ENCODE results near the gene CD38.

The CD38 gene

DNA sequence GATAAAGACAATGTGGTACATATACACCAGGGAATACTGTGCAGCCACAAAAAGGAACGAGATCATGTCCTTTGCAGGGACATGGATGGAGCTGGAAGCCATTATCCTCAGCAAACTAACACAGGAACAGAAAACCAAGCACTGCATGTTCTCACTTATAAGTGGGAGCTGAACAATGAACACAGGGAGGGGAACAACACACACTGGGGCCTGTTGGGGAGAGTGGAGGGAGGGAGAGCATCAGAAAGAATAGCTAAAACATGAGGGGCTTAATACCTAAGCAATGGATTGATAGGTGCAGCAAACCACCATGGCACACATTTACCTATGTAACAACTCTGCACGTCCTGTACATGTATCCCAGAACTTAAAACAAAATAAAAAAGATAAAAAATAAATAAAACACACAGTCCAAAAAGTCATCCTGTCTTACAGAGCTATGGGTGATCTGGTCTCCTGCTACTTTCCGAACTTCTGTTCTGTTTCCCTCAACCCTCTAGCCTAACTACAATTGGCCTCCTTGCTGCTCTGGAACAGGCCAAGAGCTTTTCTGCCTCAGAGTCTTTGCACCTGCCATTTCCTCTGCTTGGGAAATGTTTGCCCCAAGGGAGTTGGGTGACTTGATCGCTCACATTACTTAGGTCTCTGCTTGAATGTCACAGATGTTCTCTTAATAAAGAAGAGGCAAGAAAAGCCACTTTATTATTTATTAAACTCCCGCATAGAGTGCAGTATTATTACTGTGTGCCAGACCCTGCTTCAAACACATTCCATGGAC, 1.1 kb upstream of the CD38 start:
- Histone ChIP-seq H2AFZ (ENCODE audit: insufficient read depth, low read length, poor library complexity) (no peak overlapping the region), H2BK5ac (ENCODE audit: low read depth, low read length, poor library complexity) (no peak overlapping the region), H2BK12ac (ENCODE audit: low read length) (no peak overlapping the region), H3K4me2 (ENCODE audit: low read length) (no peak overlapping the region), H3K27ac (ENCODE audit: low read depth, low read length) (no peak overlapping the region), H3K14ac (ENCODE audit: low read length) (no peak overlapping the region), H4K8ac (ENCODE audit: low read depth, low read length) (no peak overlapping the region), H4K12ac (ENCODE audit: low read depth, low read length) (no peak overlapping the region), H3K4me3 (ENCODE audit: low read depth, low read length) (no peak overlapping the region), H3K4me1 (ENCODE audit: control insufficient read depth in 1 of 2, insufficient read depth in 2 of 2, low read length in 2 of 2) (peaks cover 5 to 9% of the 10 kb centered on the region in 2 experiments), H3K36me3 (ENCODE audit: control insufficient read depth in 1 of 2, insufficient read depth in 2 of 2, low read length in 2 of 2) (no peaks in the 10 kb centered on the region), H3K18ac (ENCODE audit: low read length) (no peak overlapping the region), H3K4ac (ENCODE audit: low read depth, low read length) (no peak overlapping the region), H2BK120ac (ENCODE audit: insufficient read depth, low read length, poor library complexity) (no peak overlapping the region), H3K79me1 (ENCODE audit: low read length) (no peaks in the 10 kb centered on the region), H3K9me3 (ENCODE audit: insufficient read depth, low read depth, low read length) (no peaks in the 10 kb centered on the region), H2AK5ac (ENCODE audit: low read length) (no peak overlapping the region), H3K27me3 (ENCODE audit: insufficient read depth, low read length) (peaks cover 20% of the 10 kb centered on the region), H3K23ac (ENCODE audit: low read length) (no peak overlapping the region), H4K91ac (ENCODE audit: low read depth, low read length) (no peak overlapping the region), H3K9ac (ENCODE audit: low read length) (no peak overlapping the region), H3K79me2 (ENCODE audit: control insufficient read depth, insufficient read depth, low read length, poor library complexity) (no peaks in the 10 kb centered on the region)
- WGBS (ENCODE audit: extremely low coverage, insufficient coverage, insufficient read length): no CpG with 5 or more reads among the region's 5 CpGs
- no peak for DNase-seq

DNA sequence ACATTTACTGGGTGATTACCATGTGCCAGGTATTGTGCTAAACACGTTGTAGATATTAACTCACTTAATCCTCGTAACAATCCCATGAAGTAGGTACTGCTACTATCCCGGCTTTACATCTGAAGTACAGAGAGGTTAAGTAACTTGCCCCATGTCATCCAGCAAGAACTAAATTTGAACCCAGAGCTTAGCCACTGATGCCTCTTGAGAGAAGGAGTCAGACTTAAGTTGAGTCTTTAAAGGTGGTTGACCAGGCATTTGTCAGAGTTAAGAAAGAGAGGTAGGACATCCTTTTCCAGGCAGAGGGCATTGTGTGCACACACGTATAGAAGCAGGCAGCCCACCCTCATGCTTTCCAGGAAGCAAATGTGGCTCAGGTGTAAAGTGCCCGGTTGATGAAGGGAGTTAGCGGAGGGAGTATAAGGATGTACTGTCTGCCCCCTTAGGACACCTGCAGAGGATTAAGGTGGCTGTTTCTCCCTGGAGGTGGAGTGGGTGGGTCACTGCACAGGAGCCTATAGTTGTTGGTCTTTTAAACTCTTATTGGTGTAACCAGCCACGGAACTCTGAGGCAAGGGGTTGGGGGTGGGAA, 335 bp upstream of the CD38 start:
- Histone ChIP-seq H3K18ac (ENCODE audit: low read length) (no peak overlapping the region), H2BK12ac (ENCODE audit: low read length) (no peak overlapping the region), H3K23ac (ENCODE audit: low read length) (no peak overlapping the region), H3K79me1 (ENCODE audit: low read length) (no peaks in the 10 kb centered on the region), H2AFZ (ENCODE audit: insufficient read depth, low read length, poor library complexity) (no peak overlapping the region), H3K14ac (ENCODE audit: low read length) (no peak overlapping the region), H3K79me2 (ENCODE audit: control insufficient read depth, insufficient read depth, low read length, poor library complexity) (no peaks in the 10 kb centered on the region), H2BK120ac (ENCODE audit: insufficient read depth, low read length, poor library complexity) (no peak overlapping the region), H3K27ac (ENCODE audit: low read depth, low read length) (no peak overlapping the region), H4K91ac (ENCODE audit: low read depth, low read length) (no peak overlapping the region), H3K4me3 (ENCODE audit: low read depth, low read length) (no peak overlapping the region), H3K27me3 (ENCODE audit: insufficient read depth, low read length) (peaks cover 20% of the 10 kb centered on the region), H4K12ac (ENCODE audit: low read depth, low read length) (no peak overlapping the region), H3K4me2 (ENCODE audit: low read length) (no peak overlapping the region), H3K4me1 (ENCODE audit: control insufficient read depth in 1 of 2, insufficient read depth in 2 of 2, low read length in 2 of 2) (peaks cover 5 to 9% of the 10 kb centered on the region in 2 experiments), H4K8ac (ENCODE audit: low read depth, low read length) (no peak overlapping the region), H3K9ac (ENCODE audit: low read length) (no peak overlapping the region), H3K9me3 (ENCODE audit: insufficient read depth, low read depth, low read length) (no peaks in the 10 kb centered on the region), H2BK5ac (ENCODE audit: low read depth, low read length, poor library complexity) (no peak overlapping the region), H3K4ac (ENCODE audit: low read depth, low read length) (no peak overlapping the region), H3K36me3 (ENCODE audit: control insufficient read depth in 1 of 2, insufficient read depth in 2 of 2, low read length in 2 of 2) (no peaks in the 10 kb centered on the region), H2AK5ac (ENCODE audit: low read length) (no peak overlapping the region)
- DNase-seq: no peak
- WGBS (ENCODE audit: extremely low coverage, insufficient coverage, insufficient read length): no CpG with 5 or more reads among the region's 7 CpGs

DNA sequence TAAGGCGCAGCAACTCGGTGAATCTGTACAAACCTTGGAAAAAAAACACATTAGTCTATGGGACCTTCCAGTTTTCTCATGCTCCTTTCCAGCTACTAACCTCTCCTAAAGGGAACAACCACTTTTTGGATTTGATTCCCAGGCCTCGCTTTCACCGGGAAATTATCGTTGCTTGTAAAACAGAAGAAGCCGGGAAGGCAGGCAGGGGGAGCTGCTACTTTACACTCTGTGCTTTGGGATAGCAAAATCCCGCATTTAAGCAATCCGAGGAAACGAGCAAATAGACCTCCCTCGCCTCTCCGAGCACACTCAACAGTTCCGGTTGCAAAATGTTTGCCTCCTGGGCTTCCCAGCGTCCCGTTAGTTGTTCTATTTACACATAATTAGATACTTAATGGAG, 1.2 kb downstream of the CD38 start:
- peaks cover 20% of the 10 kb centered on the region for H3K27me3 ChIP-seq (ENCODE audit: insufficient read depth, low read length)
- peaks cover 5 to 9% of the 10 kb centered on the region in 2 experiments for H3K4me1 ChIP-seq (ENCODE audit: control insufficient read depth in 1 of 2, insufficient read depth in 2 of 2, low read length in 2 of 2)
- no peak overlapping the region for H4K12ac ChIP-seq (ENCODE audit: low read depth, low read length)
- peak; percentile 27 to 47 for DNase-seq
- no peak overlapping the region for H3K14ac ChIP-seq (ENCODE audit: low read length)
- no peak overlapping the region for H4K91ac ChIP-seq (ENCODE audit: low read depth, low read length)
- no peak overlapping the region for H3K27ac ChIP-seq (ENCODE audit: low read depth, low read length)
- peak overlapping the region; percentile 73 for H3K4me2 ChIP-seq (ENCODE audit: low read length)
- no peak overlapping the region for H3K18ac ChIP-seq (ENCODE audit: low read length)
- no peak overlapping the region for H2BK5ac ChIP-seq (ENCODE audit: low read depth, low read length, poor library complexity)
- H2AK5ac ChIP-seq (ENCODE audit: low read length): no peak overlapping the region
- no peaks in the 10 kb centered on the region for H3K36me3 ChIP-seq (ENCODE audit: control insufficient read depth in 1 of 2, insufficient read depth in 2 of 2, low read length in 2 of 2)
- no peak overlapping the region for H2AFZ ChIP-seq (ENCODE audit: insufficient read depth, low read length, poor library complexity)
- no peak overlapping the region for H2BK12ac ChIP-seq (ENCODE audit: low read length)
- WGBS (ENCODE audit: extremely low coverage, insufficient coverage, insufficient read length): no CpG with 5 or more reads among the region's 14 CpGs
- H3K9me3 ChIP-seq (ENCODE audit: insufficient read depth, low read depth, low read length): no peaks in the 10 kb centered on the region
- no peaks in the 10 kb centered on the region for H3K79me1 ChIP-seq (ENCODE audit: low read length)
- no peak overlapping the region for H4K8ac ChIP-seq (ENCODE audit: low read depth, low read length)
- H3K4me3 ChIP-seq (ENCODE audit: low read depth, low read length): no peak overlapping the region
- no peaks in the 10 kb centered on the region for H3K79me2 ChIP-seq (ENCODE audit: control insufficient read depth, insufficient read depth, low read length, poor library complexity)
- H3K4ac ChIP-seq (ENCODE audit: low read depth, low read length): no peak overlapping the region
- no peak overlapping the region for H3K9ac ChIP-seq (ENCODE audit: low read length)
- H3K23ac ChIP-seq (ENCODE audit: low read length): no peak overlapping the region
- H2BK120ac ChIP-seq (ENCODE audit: insufficient read depth, low read length, poor library complexity): no peak overlapping the region

DNA sequence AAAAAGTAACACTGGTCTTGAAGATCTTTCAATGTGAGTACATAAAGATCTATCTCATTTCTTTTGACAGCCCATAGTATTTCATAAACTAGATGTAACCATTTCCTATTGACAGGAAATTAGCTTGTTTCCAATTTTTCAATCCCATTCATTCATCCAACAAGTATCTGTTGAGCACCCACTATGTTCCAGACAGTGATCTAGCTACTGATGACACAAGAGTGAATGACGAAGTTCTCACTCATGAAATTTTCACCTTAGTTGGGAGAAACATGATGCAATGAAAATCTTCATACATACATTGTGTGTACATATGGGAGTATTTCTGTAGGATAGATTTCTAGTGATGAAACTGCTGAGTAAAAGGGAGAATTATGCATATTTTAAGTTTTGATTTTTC, 1.7 kb downstream of the CD38 start:
- Histone ChIP-seq H3K27ac (ENCODE audit: low read depth, low read length) (no peak overlapping the region), H3K9me3 (ENCODE audit: insufficient read depth, low read depth, low read length) (no peaks in the 10 kb centered on the region), H2AK5ac (ENCODE audit: low read length) (no peak overlapping the region), H3K79me2 (ENCODE audit: control insufficient read depth, insufficient read depth, low read length, poor library complexity) (no peaks in the 10 kb centered on the region), H2BK5ac (ENCODE audit: low read depth, low read length, poor library complexity) (no peak overlapping the region), H3K36me3 (ENCODE audit: control insufficient read depth in 1 of 2, insufficient read depth in 2 of 2, low read length in 2 of 2) (no peaks in the 10 kb centered on the region), H4K91ac (ENCODE audit: low read depth, low read length) (no peak overlapping the region), H3K23ac (ENCODE audit: low read length) (no peak overlapping the region), H3K18ac (ENCODE audit: low read length) (no peak overlapping the region), H2AFZ (ENCODE audit: insufficient read depth, low read length, poor library complexity) (no peak overlapping the region), H3K4me2 (ENCODE audit: low read length) (no peak overlapping the region), H4K8ac (ENCODE audit: low read depth, low read length) (no peak overlapping the region), H3K79me1 (ENCODE audit: low read length) (no peaks in the 10 kb centered on the region), H2BK120ac (ENCODE audit: insufficient read depth, low read length, poor library complexity) (no peak overlapping the region), H3K9ac (ENCODE audit: low read length) (no peak overlapping the region), H2BK12ac (ENCODE audit: low read length) (no peak overlapping the region), H3K27me3 (ENCODE audit: insufficient read depth, low read length) (peaks cover 20% of the 10 kb centered on the region), H3K4me3 (ENCODE audit: low read depth, low read length) (no peak overlapping the region), H3K4ac (ENCODE audit: low read depth, low read length) (no peak overlapping the region), H4K12ac (ENCODE audit: low read depth, low read length) (no peak overlapping the region), H3K4me1 (ENCODE audit: control insufficient read depth in 1 of 2, insufficient read depth in 2 of 2, low read length in 2 of 2) (peaks cover 5 to 9% of the 10 kb centered on the region in 2 experiments), H3K14ac (ENCODE audit: low read length) (no peak overlapping the region)
- DNase-seq: peak in 1 of 2 donors; percentile 21
- WGBS (ENCODE audit: extremely low coverage, insufficient coverage, insufficient read length): no CpG with 5 or more reads among the region's 1 CpG

All from trophoblast cell (in vitro differentiated cells and primary cell).